HepG2 (cell line): ENCODE data around the gene ZNF148. TPM values are rescaled to one million over a fixed set of nuclear protein-coding genes. Genes with fewer than 3 reads are reported as not detected.
A peak's percentile ranks its signal among the peaks of the same experiment; 100 is the strongest.

ENCODE experiments used
- ATF7 ChIP-seq, 2 experiments: fragments of 450-650 bp in 1 of 2; sonication (generic) in 1 of 2; formaldehyde crosslinking in 1 of 2; IDR thresholded peaks; 2 replicates each; pipeline versions ENCODE4 v1.4.0 to v1.6.1; 2016 to 2020; ENCODE audit warnings: antibody characterized with exemption in 1 of 2, mild to moderate bottlenecking in 1 of 2, missing genetic modification reagents in 1 of 2
- JARID2 ChIP-seq: sonication (generic); formaldehyde crosslinking; IDR thresholded peaks from 2 replicates; pipeline ENCODE4 v1.8.1; 2023; ENCODE audit warnings: missing genetic modification reagents, inconsistent platforms; ENCODE audit not compliant: insufficient replicate concordance
- NFATC3 ChIP-seq: sonication (generic); formaldehyde crosslinking; IDR thresholded peaks from 2 replicates; pipeline ENCODE4 v1.5.1; 2020; ENCODE audit warnings: mild to moderate bottlenecking, missing genetic modification reagents
- SP4 ChIP-seq: sonication (generic); formaldehyde crosslinking; IDR thresholded peaks from 2 replicates; pipeline ENCODE4 v1.8.1; 2023; ENCODE audit warnings: mild to moderate bottlenecking, missing genetic modification reagents
- STAT5B ChIP-seq: sonication (generic); formaldehyde crosslinking; IDR thresholded peaks from 2 replicates; pipeline ENCODE4 v1.4.0; 2020; ENCODE audit warnings: missing genetic modification reagents
- TOPORS ChIP-seq: sonication (generic); formaldehyde crosslinking; IDR thresholded peaks from 2 replicates; pipeline ENCODE4 v1.8.0; 2023; ENCODE audit warnings: mild to moderate bottlenecking, missing genetic modification reagents
- ZFP36L1 ChIP-seq: sonication (generic); formaldehyde crosslinking; IDR thresholded peaks from 2 replicates; pipeline ENCODE4 v1.8.0; 2022; ENCODE audit warnings: mild to moderate bottlenecking, missing genetic modification reagents, moderate library complexity
- ZNF24 ChIP-seq: fragments of 450-650 bp; IDR thresholded peaks from 2 replicates; pipeline ENCODE4 v1.6.1; 2017; ENCODE audit warnings: antibody characterized with exemption, mild to moderate bottlenecking
- ZSCAN12 ChIP-seq: sonication (generic); formaldehyde crosslinking; IDR thresholded peaks from 2 replicates; pipeline ENCODE4 v1.9.0; 2021; ENCODE audit warnings: mild to moderate bottlenecking, missing genetic modification reagents
- polyA plus RNA-seq, 8 experiments: library from polyadenylated mRNA; depleted of rRNA in 3 of 8; stranded (reverse) in 7 of 8; unstranded in 1 of 8; fragments of >200 nt; fragmentation: Illumina TruSeq in 4 of 8; extraction: Trizol in 4 of 8; gene quantifications; 2 replicates each; pipeline versions ENCODE4 v1.2.1 to v1.2.3, GENCODE V29; 2011 to 2016; ENCODE audit warnings: low read depth in 4 of 8, missing spikeins in 1 of 8, mixed read lengths in 1 of 8; ENCODE audit not compliant: insufficient read depth in 1 of 8
- total RNA-seq, 5 experiments: library from RNA; depleted of rRNA; stranded (reverse); fragments of >200 nt; fragmentation: Illumina TruSeq; extraction: Trizol; gene quantifications; 2 replicates each; pipeline ENCODE4 v1.2.3, GENCODE V29; 2016; ENCODE audit warnings: low read depth in 1 of 5
- TF ChIP-seq, protein P1 (sequence below): sonication (generic); formaldehyde crosslinking; IDR thresholded peaks from 2 replicates; pipeline ENCODE4 v1.4.0; 2020; ENCODE audit warnings: mild to moderate bottlenecking, missing genetic modification reagents
- TF ChIP-seq, protein P2 (sequence below): sonication (generic); formaldehyde crosslinking; IDR thresholded peaks from 2 replicates; pipeline ENCODE4 v1.8.1; 2022; ENCODE audit warnings: low read depth, mild to moderate bottlenecking, missing genetic modification reagents
- TF ChIP-seq, protein P3 (sequence below): sonication (generic); formaldehyde crosslinking; IDR thresholded peaks from 2 replicates; pipeline ENCODE4 v1.5.1; 2020; ENCODE audit warnings: mild to moderate bottlenecking, missing genetic modification reagents, borderline replicate concordance
- TF ChIP-seq, protein P4 (sequence below): sonication (generic); formaldehyde crosslinking; IDR thresholded peaks from 2 replicates; pipeline ENCODE4 v1.8.0; 2022; ENCODE audit warnings: missing genetic modification reagents, mild to moderate bottlenecking, inconsistent platforms, borderline replicate concordance

ZNF148 gene
- total and polyA plus RNA-seq, 2 of the 13 experiments (the other 11 are each of a cell fraction or from before 2014, with no cell fraction given), result 10.6 to 36.1 TPM

DNA sequence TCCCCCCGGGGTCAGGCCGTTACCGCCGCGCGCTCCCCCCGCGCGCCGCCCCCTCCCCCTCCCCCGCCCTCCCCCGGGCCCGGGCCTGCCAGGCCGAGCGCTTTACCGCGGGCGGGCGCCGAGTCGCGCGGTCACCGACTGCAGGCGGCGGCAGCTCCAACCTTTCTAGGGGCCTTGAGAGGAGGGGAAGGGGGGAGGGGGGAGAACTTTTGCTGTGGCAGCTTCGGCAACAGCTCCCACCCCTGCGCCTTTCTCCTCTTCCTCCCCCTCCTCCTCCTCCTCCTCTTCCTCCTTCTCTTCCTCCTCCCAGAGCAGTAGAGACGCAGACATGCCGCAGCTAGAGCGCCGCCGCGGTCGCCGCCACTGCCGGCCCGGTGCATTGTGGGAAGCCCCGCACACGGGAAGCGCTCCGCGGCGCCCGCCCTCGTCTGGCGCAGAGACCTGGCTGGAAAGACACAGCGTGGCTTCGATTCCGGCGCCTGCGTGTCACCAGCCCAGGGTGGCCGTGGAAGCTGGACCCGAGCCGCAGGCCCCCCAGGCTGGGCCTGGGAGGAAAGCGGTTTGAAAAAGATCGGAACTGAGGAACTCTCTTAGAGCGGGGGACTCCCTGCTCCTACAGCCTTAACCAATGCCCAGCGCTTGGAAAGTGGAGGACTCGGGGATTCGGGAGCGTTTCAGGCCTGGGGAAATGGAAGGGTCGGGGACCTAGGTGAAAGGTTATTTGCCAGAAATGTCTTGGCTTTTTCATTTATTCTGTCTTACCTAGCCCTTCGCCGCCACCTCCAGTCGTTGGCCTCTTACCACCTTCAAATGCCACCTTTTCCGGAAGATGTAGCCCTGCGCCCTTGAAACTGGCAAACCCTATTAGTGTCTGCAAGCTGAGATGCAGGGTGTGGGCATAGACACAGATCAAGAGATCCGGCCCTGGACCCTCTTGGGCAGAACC is at the start of gene ZNF148 (continued):
- TF ChIP-seq, protein P1, sequence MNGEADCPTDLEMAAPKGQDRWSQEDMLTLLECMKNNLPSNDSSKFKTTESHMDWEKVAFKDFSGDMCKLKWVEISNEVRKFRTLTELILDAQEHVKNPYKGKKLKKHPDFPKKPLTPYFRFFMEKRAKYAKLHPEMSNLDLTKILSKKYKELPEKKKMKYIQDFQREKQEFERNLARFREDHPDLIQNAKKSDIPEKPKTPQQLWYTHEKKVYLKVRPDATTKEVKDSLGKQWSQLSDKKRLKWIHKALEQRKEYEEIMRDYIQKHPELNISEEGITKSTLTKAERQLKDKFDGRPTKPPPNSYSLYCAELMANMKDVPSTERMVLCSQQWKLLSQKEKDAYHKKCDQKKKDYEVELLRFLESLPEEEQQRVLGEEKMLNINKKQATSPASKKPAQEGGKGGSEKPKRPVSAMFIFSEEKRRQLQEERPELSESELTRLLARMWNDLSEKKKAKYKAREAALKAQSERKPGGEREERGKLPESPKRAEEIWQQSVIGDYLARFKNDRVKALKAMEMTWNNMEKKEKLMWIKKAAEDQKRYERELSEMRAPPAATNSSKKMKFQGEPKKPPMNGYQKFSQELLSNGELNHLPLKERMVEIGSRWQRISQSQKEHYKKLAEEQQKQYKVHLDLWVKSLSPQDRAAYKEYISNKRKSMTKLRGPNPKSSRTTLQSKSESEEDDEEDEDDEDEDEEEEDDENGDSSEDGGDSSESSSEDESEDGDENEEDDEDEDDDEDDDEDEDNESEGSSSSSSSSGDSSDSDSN (CRISPR knock-in tag), result peak; percentile 38; the same call in 1 of the 2 replicates
- no peak for TF ChIP-seq NFATC3
- TF ChIP-seq, protein P2, sequence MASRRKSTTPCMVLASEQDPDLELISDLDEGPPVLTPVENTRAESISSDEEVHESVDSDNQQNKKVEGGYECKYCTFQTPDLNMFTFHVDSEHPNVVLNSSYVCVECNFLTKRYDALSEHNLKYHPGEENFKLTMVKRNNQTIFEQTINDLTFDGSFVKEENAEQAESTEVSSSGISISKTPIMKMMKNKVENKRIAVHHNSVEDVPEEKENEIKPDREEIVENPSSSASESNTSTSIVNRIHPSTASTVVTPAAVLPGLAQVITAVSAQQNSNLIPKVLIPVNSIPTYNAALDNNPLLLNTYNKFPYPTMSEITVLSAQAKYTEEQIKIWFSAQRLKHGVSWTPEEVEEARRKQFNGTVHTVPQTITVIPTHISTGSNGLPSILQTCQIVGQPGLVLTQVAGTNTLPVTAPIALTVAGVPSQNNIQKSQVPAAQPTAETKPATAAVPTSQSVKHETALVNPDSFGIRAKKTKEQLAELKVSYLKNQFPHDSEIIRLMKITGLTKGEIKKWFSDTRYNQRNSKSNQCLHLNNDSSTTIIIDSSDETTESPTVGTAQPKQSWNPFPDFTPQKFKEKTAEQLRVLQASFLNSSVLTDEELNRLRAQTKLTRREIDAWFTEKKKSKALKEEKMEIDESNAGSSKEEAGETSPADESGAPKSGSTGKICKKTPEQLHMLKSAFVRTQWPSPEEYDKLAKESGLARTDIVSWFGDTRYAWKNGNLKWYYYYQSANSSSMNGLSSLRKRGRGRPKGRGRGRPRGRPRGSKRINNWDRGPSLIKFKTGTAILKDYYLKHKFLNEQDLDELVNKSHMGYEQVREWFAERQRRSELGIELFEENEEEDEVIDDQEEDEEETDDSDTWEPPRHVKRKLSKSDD (CRISPR knock-in tag), result 0 out of 2 replicates have a peak, but pooled peaks have one; percentile 31
- TF ChIP-seq ATF7 (IDR thresholded peaks at IDR 0.05), result no peak
- TF ChIP-seq ATF7 (CRISPR knock-in tag; IDR thresholded peaks at IDR 0.05), result 0 out of 2 replicates have a peak, but pooled peaks have one; percentile 38
- TF ChIP-seq ZFP36L1 (CRISPR knock-in tag), result peak; percentile 65; the same call in 1 of the 2 replicates
- peak; percentile 61; the same call in 1 of the 2 replicates for TF ChIP-seq ZNF24
- TF ChIP-seq, protein P3, sequence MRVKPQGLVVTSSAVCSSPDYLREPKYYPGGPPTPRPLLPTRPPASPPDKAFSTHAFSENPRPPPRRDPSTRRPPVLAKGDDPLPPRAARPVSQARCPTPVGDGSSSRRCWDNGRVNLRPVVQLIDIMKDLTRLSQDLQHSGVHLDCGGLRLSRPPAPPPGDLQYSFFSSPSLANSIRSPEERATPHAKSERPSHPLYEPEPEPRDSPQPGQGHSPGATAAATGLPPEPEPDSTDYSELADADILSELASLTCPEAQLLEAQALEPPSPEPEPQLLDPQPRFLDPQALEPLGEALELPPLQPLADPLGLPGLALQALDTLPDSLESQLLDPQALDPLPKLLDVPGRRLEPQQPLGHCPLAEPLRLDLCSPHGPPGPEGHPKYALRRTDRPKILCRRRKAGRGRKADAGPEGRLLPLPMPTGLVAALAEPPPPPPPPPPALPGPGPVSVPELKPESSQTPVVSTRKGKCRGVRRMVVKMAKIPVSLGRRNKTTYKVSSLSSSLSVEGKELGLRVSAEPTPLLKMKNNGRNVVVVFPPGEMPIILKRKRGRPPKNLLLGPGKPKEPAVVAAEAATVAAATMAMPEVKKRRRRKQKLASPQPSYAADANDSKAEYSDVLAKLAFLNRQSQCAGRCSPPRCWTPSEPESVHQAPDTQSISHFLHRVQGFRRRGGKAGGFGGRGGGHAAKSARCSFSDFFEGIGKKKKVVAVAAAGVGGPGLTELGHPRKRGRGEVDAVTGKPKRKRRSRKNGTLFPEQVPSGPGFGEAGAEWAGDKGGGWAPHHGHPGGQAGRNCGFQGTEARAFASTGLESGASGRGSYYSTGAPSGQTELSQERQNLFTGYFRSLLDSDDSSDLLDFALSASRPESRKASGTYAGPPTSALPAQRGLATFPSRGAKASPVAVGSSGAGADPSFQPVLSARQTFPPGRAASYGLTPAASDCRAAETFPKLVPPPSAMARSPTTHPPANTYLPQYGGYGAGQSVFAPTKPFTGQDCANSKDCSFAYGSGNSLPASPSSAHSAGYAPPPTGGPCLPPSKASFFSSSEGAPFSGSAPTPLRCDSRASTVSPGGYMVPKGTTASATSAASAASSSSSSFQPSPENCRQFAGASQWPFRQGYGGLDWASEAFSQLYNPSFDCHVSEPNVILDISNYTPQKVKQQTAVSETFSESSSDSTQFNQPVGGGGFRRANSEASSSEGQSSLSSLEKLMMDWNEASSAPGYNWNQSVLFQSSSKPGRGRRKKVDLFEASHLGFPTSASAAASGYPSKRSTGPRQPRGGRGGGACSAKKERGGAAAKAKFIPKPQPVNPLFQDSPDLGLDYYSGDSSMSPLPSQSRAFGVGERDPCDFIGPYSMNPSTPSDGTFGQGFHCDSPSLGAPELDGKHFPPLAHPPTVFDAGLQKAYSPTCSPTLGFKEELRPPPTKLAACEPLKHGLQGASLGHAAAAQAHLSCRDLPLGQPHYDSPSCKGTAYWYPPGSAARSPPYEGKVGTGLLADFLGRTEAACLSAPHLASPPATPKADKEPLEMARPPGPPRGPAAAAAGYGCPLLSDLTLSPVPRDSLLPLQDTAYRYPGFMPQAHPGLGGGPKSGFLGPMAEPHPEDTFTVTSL (CRISPR knock-in tag), result 0 out of 2 replicates have a peak, but pooled peaks have one; percentile 34
- TF ChIP-seq, protein P4, sequence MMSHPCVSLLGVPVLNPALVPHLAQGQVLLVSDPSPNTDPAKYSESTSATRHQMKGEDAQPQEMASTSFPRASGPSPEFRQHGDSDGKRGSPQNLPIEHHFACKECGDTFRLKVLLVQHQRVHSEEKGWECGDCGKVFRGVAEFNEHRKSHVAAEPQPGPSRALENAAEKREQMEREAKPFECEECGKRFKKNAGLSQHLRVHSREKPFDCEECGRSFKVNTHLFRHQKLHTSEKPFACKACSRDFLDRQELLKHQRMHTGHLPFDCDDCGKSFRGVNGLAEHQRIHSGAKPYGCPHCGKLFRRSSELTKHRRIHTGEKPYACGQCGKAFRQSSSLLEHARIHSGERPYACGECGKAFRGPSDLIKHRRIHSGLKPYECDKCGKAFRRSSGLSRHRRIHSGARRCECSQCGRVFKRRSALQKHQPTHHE (CRISPR knock-in tag), result no peak
- TF ChIP-seq SP4 (CRISPR knock-in tag), result 0 out of 2 replicates have a peak, but pooled peaks have one; percentile 38
- peak; percentile 77 for TF ChIP-seq TOPORS (CRISPR knock-in tag)
- peak; percentile 76; the same call in 1 of the 2 replicates for TF ChIP-seq ZSCAN12 (CRISPR knock-in tag)
- TF ChIP-seq JARID2 (CRISPR knock-in tag), result no peak
- 0 out of 2 replicates have a peak, but pooled peaks have one; percentile 50 for TF ChIP-seq STAT5B (CRISPR knock-in tag)
